ENCODE measurements around the gene CKAP5. TPM values are rescaled to one million over a fixed set of nuclear protein-coding genes. Genes with fewer than 3 reads are reported as not detected.

Gene CKAP5
- total RNA-seq, 4 donors from 2014 or later = 39.8 to 46.9 (median 43.4) TPM

- no peak overlapping the region for H3K4me3 ChIP-seq
- H3K4me1 ChIP-seq = peaks cover 0 to 10% (median 6%) of the 10 kb centered on the region in 3 donors
- H3K9me3 ChIP-seq = no peaks in the 10 kb centered on the region
- TF ChIP-seq POLR2A (IDR thresholded peaks at IDR 0.05) = no peak
- no peak for TF ChIP-seq CTCF (IDR thresholded peaks at IDR 0.05)
- no peak for TF ChIP-seq EP300 (IDR thresholded peaks at IDR 0.05)
- TF ChIP-seq POLR2AphosphoS5 (IDR thresholded peaks at IDR 0.05) = no peak
- ATAC-seq = no peak
- H3K27ac ChIP-seq = no peak overlapping the region
- H3K36me3 ChIP-seq = no peaks in the 10 kb centered on the region
- H3K27me3 ChIP-seq = no peaks in the 10 kb centered on the region
- WGBS, 2 donors (ENCODE audit: low coverage in 1 of 2) = 88 to 92% methylated on average over 1 of the region's 1 CpG
Observed at GRCh38 chr11:46849631-46850030, 3.6 kb upstream of the CKAP5 start.

- Histone ChIP-seq H3K9me3 (no peaks in the 10 kb centered on the region), H3K36me3 (no peaks in the 10 kb centered on the region), H3K27me3 (no peaks in the 10 kb centered on the region), H3K4me1 (peaks cover 0 to 25% (median 11%) of the 10 kb centered on the region in 3 donors), H3K27ac (peak overlapping the region in 3 of 4 donors; percentile 87 to 92 (median 92)), H3K4me3 (peak overlapping the region; percentile 87 to 93)
- peak; percentile 3 for ATAC-seq
- 1 to 5% methylated on average over 6 of the region's 6 CpGs for WGBS, 2 donors (ENCODE audit: low coverage in 1 of 2)
- TF ChIP-seq EP300 (IDR thresholded peaks at IDR 0.05) (no peak), POLR2A (IDR thresholded peaks at IDR 0.05) (no peak), POLR2AphosphoS5 (IDR thresholded peaks at IDR 0.05) (no peak), CTCF (IDR thresholded peaks at IDR 0.05) (no peak)
Observed at GRCh38 chr11:46846510-46846830, 390 bp upstream of the CKAP5 start.

DNA sequence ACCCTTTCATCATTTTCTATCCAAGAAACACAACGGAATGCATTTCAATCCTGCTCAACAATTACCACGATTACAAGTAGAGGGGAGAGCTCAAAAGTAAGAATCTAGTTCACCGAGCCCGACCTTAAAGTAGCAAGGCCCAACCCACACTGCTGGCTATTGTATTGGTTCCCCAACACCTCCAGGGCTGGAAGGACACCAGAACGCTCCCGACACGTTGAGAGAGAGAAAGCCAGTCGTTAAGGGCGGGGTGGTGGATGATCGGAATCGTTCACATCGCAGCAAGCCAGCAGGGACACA is 690 bp downstream of the CKAP5 start:
- H3K27ac ChIP-seq = peak overlapping the region in 3 of 4 donors; percentile 87 to 92 (median 92)
- TF ChIP-seq POLR2AphosphoS5 (IDR thresholded peaks at IDR 0.05) = no peak
- no peak for TF ChIP-seq POLR2A (IDR thresholded peaks at IDR 0.05)
- no peak for TF ChIP-seq EP300 (IDR thresholded peaks at IDR 0.05)
- TF ChIP-seq CTCF (IDR thresholded peaks at IDR 0.05) = no peak
- H3K9me3 ChIP-seq = no peaks in the 10 kb centered on the region
- no peaks in the 10 kb centered on the region for H3K27me3 ChIP-seq
- peak overlapping the region; percentile 87 to 93 for H3K4me3 ChIP-seq
- 0% methylated on average over 4 of the region's 12 CpGs for WGBS, 2 donors (ENCODE audit: low coverage in 1 of 2)
- no peak for ATAC-seq
- H3K4me1 ChIP-seq = peaks cover 0 to 26% (median 11%) of the 10 kb centered on the region in 3 donors
- H3K36me3 ChIP-seq = no peaks in the 10 kb centered on the region

DNA sequence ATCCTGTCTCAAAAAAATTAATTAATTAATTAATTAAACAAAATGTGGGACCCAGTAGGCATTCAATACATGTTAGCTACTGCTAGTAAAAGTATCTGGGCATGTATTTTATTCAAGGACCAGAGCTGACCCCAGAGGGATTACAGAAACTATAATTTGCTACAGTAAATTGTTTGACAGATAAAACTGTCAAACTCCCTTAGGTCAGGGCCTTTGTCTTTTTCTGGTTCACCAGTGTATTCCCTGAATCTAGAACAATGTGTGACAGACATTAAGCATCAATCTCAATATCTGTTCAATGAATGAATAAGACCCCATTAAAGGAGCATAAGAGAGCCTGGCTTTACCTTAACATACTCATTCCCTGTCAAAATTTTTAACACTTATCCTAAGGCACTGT is 6.0 kb downstream of the CKAP5 start:
- Histone ChIP-seq H3K9me3 (no peaks in the 10 kb centered on the region), H3K4me3 (no peak overlapping the region), H3K4me1 (peaks cover 0 to 37% (median 10%) of the 10 kb centered on the region in 3 donors), H3K27ac (no peak overlapping the region), H3K27me3 (no peaks in the 10 kb centered on the region), H3K36me3 (no peaks in the 10 kb centered on the region)
- TF ChIP-seq EP300 (IDR thresholded peaks at IDR 0.05) = no peak
- TF ChIP-seq POLR2AphosphoS5 (IDR thresholded peaks at IDR 0.05) = no peak
- no peak for TF ChIP-seq CTCF (IDR thresholded peaks at IDR 0.05)
- no peak for TF ChIP-seq POLR2A (IDR thresholded peaks at IDR 0.05)
- no peak for ATAC-seq

DNA sequence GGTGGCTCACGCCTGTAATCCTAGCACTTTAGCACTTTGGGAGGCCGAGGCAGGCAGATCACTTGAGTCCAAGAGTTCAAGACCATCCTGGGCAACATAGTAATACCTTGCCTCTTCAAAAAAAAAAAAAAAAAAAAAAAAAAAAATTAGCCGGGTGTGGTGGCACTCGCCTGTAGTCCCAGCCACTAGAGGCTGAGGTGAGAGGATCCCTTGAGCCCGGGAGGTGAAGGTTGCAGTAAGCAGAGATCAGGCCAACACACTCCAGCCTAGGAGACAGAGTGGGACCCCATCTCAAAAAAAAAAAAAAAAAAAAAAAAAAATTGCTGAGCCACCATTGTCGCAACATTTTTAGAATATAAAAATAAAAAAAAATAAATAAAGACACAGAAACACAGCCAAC is 7.6 kb downstream of the CKAP5 start:
- H3K4me1 ChIP-seq = peaks cover 0 to 21% (median 0%) of the 10 kb centered on the region in 3 donors
- 100% methylated on average over 2 of the region's 6 CpGs for WGBS, 2 donors (ENCODE audit: low coverage in 1 of 2)
- no peak overlapping the region for H3K27ac ChIP-seq
- H3K9me3 ChIP-seq = no peaks in the 10 kb centered on the region
- TF ChIP-seq CTCF (IDR thresholded peaks at IDR 0.05) = no peak
- no peak for TF ChIP-seq POLR2AphosphoS5 (IDR thresholded peaks at IDR 0.05)
- TF ChIP-seq EP300 (IDR thresholded peaks at IDR 0.05) = no peak
- no peak for TF ChIP-seq POLR2A (IDR thresholded peaks at IDR 0.05)
- no peak for ATAC-seq
- no peaks in the 10 kb centered on the region for H3K36me3 ChIP-seq
- no peak overlapping the region for H3K4me3 ChIP-seq
- no peaks in the 10 kb centered on the region for H3K27me3 ChIP-seq

All from gastroesophageal sphincter (tissue), 4 donors.